K562 (cell line): ENCODE data around the gene PROP1. TPM values are rescaled to one million over a fixed set of nuclear protein-coding genes. Genes with fewer than 3 reads are reported as not detected.
A peak's percentile ranks its signal among the peaks of the same experiment; 100 is the strongest.

Experiments used
- HMGN3 ChIP-seq: IDR thresholded peaks from 2 replicates; pipeline ENCODE4 v1.6.1; 2011; ENCODE audit warnings: borderline replicate concordance, low read depth, mild to moderate bottlenecking, mixed read lengths, low read length; ENCODE audit not compliant: insufficient read length; ENCODE audit errors: extremely low read depth
- NFYB ChIP-seq: IDR thresholded peaks from 2 replicates; pipeline ENCODE4 v1.6.1; 2011; ENCODE audit warnings: mild to moderate bottlenecking, moderate library complexity; ENCODE audit not compliant: insufficient read length; ENCODE audit errors: extremely low read depth
- REST ChIP-seq, 2 experiments: fragments of 450-650 bp; formaldehyde crosslinking in 1 of 2; IDR thresholded peaks; 2 replicates each; pipeline versions ENCODE4 v1.4.0 to v1.6.1; 2014 to 2020; ENCODE audit warnings: mild to moderate bottlenecking in 2 of 2, borderline replicate concordance in 1 of 2, low read depth in 1 of 2
- polyA plus RNA-seq, 8 experiments: library from polyadenylated mRNA; depleted of rRNA in 4 of 8; stranded (reverse) in 5 of 8; unstranded in 3 of 8; fragments of >200 nt; fragmentation: Nextera tagmentation in 2 of 8; fragmentation: Illumina TruSeq in 1 of 8; extraction: Ambion mirVana in 2 of 8; extraction: Trizol in 1 of 8; gene quantifications; 2 replicates each; pipeline versions ENCODE4 v1.2.1 to v1.2.3, GENCODE V29; 2011 to 2014; ENCODE audit warnings: inconsistent platforms in 1 of 8, missing spikeins in 1 of 8
- total RNA-seq, 7 experiments: library from RNA; depleted of rRNA in 6 of 7; stranded (reverse); fragments of >200 nt in 6 of 7; fragmentation: Illumina TruSeq in 2 of 7; extraction: Trizol in 2 of 7; gene quantifications; 2 replicates each; pipeline versions ENCODE4 v1.2.1 to v1.2.3, GENCODE V29; 2011 to 2021; ENCODE audit warnings: low replicate concordance in 1 of 7

The PROP1 gene
- total and polyA plus RNA-seq, 9 of the 15 experiments (the other 6 are each of a cell fraction or from before 2014, with no cell fraction given) = not detected

GRCh38 chr5:177982072-177982727 lies 13.8 kb downstream of the PROP1 start (continued):
- TF ChIP-seq REST (IDR thresholded peaks at IDR 0.05; ENCODE audit: borderline replicate concordance) = peak; percentile 60; the same call in 1 of the 2 replicates
- no peak for TF ChIP-seq REST (CRISPR knock-in tag; IDR thresholded peaks at IDR 0.05; ENCODE audit: low read depth)
- no peak for TF ChIP-seq HMGN3
- no peak for TF ChIP-seq NFYB
- TF ChIP-seq, all 486 proteins: peak for 6
